ENCODE results near the gene OR56A3.

The OR56A3 gene

DNA sequence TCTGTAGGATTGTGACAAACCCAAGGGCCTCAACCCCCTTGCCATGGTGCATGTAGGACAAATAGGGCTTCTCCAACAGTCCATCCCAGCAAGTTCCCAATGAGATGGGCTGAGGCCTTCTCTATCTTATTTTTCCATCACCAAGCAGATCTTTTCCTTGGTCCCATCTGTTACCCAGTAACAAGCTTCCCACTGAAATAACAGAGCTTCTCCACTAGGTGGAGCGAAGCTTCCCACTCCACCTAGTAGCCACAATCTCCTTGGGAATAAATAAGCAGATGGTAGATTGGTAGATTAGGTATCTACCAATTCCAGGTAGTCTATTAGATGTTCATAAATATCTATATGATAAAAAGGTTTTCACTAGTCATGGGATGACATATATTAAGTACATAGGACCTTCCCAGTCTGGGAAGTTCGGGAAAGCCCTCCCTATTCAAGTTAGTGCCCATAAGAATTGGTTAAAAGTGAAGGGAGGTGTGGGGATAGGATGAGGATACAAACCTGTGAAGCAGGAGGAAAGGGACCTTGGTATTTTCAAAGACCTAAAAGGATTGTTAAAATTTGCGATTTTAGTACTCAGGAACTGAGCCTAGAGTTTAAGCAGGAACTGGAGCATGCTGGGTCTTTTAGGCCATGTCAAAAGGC lies 50.7 kb downstream of the OR56A3 start:
- Histone ChIP-seq H3K4me3 (no peak overlapping the region), H3K27ac (no peak overlapping the region)
- no peak for DNase-seq (ENCODE audit: low spot score)
- TF ChIP-seq, protein P1, sequence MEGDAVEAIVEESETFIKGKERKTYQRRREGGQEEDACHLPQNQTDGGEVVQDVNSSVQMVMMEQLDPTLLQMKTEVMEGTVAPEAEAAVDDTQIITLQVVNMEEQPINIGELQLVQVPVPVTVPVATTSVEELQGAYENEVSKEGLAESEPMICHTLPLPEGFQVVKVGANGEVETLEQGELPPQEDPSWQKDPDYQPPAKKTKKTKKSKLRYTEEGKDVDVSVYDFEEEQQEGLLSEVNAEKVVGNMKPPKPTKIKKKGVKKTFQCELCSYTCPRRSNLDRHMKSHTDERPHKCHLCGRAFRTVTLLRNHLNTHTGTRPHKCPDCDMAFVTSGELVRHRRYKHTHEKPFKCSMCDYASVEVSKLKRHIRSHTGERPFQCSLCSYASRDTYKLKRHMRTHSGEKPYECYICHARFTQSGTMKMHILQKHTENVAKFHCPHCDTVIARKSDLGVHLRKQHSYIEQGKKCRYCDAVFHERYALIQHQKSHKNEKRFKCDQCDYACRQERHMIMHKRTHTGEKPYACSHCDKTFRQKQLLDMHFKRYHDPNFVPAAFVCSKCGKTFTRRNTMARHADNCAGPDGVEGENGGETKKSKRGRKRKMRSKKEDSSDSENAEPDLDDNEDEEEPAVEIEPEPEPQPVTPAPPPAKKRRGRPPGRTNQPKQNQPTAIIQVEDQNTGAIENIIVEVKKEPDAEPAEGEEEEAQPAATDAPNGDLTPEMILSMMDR (IDR thresholded peaks at IDR 0.05), result no peak

DNA sequence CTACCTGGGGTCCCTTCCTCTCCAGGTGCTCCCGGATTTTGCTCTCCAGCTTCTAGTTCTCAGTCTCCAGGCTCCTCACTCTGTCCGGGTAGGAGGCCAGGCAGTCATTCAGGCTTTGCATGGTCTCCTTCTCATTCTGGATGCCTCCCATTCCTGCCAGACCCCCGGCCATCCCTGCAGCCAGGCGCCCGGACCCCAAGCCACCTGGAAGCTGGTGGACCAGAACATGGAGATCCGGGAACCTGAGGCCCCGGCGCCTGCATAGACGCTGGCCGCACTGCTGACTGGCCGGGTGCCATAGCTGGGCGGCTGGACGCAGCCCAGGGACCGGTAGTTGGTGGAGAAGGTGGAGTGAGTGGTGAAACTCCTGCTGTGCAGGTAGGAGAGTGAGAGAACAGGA lies 52.7 kb downstream of the OR56A3 start:
- TF ChIP-seq, protein P1 (IDR thresholded peaks at IDR 0.05), result no peak
- DNase-seq (ENCODE audit: low spot score), result no peak
- no peak overlapping the region for H3K27ac ChIP-seq
- no peak overlapping the region for H3K4me3 ChIP-seq
